ENCODE measurements around the gene EPHA1.
"Not testable (repeated sequence)": the region's sequence is repeated elsewhere in the genome, so short reads cannot be mapped to it uniquely, and the experiment has no call there.

Gene EPHA1

GRCh38 chr7:143405173-143406001 lies 3.3 kb downstream of the EPHA1 start:
- DNase-seq (ENCODE audit: low spot score): no peak

- DNase-seq (ENCODE audit: low spot score): not testable (repeated sequence)
Measured at GRCh38 chr7:143402233-143402632, 6.4 kb downstream of the EPHA1 start.

GRCh38 chr7:143401265-143401664 lies 7.4 kb downstream of the EPHA1 start:
- no peak for DNase-seq (ENCODE audit: low spot score)

DNA sequence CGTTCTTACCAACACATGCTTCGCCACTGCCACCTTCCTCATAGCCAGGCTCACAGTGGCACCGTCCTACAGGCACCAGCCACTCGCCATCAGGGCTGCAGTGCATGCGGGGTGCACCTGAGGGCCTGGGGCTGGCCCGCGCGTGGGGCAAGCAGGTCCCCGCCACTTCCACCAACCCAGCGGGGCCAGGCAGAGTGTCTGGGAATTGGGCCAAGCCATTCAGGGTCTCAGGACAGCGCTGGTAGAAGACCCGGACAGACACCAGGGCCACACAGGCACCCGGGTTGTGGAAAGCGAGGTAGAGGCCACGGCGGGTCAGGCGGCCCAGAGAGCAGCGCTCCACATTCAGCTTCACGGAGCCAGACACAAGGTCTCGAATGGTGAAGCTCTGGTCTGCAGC lies 9.0 kb downstream of the EPHA1 start:
- no peak for DNase-seq (ENCODE audit: low spot score)

DNA sequence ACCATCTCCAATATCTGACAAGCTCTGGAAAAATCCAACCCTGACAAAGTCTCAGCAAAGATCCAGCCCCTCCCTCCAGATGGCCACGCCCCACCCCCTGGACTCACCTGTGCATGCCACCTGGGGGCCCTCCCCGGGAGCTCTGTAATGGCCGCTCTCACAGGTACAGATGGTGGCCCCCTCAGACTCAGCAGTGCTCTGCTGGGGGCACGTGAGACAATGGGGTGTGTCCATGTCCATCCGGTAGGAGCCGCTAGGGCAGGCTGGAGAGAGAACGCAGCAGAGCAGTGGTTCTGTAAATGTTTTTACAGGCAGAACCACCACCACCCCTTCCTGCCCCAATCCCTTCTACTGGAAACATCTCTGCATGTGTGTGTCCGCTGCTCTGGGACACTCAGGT lies 9.5 kb downstream of the EPHA1 start:
- no peak for DNase-seq (ENCODE audit: low spot score)

DNA sequence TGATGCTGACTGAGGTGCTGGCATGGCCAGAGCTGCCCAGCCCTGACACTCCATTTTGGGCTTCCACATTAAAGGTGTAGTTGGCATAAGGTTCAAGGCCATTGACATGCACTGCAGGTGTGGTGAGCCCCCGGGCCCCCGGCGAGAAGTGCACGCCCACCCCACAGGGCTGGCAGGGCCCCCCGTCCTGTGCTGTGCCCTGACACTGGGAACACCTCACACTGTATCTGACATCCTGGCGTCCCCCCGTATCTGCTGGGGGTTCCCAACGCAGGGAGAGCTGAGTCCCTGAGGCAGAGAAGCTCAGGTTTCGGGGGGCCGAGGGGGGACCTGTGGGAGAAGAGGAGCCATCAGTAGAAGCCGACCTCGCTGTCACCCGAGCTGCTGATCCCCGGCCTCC lies 10.0 kb downstream of the EPHA1 start:
- DNase-seq (ENCODE audit: low spot score): no peak

DNA sequence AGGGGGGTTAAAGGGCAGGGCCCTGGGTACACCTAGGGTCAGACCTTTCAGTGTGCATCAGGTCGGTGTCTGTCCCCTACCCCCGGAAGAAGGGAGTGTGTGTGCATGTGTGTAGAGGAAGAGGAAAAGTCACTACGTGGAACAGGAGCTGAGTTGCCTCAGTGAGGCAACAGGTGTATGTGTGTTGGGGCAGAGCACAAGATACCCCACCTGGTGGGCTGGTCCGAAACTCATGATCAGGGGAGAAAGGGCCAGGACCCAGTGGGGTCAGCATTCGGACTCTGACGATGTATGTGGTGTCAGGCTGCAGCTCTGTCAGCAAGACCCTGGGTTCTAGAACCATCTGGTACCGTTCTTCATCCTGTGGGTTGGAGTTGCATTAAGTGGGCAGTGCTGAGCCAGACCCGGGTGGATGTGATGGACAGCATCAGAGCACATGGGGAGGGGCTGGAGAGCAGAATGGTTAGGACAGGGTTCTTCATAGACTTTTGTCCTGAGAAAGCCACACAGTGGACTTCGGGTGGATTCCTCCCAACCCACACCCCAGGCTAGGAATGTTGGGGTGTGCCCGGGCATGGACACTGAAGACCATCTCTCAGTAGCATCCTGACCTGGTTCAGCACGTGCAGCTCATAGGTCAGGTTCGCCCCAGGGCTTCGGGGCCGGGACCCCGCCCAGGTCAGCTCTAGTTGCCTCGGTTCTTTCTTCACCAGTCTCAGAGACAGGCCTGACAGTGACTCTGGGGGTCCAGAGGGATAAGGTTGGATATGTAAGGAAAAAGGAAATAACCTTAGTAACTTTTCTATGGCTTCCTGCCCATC lies 10.7 kb downstream of the EPHA1 start:
- no peak for DNase-seq (ENCODE audit: low spot score)

- no peak for DNase-seq (ENCODE audit: low spot score)
Measured at GRCh38 chr7:143396625-143397556, 11.8 kb downstream of the EPHA1 start.

GRCh38 chr7:143396182-143396581 lies 12.5 kb downstream of the EPHA1 start:
- no peak for DNase-seq (ENCODE audit: low spot score)

DNA sequence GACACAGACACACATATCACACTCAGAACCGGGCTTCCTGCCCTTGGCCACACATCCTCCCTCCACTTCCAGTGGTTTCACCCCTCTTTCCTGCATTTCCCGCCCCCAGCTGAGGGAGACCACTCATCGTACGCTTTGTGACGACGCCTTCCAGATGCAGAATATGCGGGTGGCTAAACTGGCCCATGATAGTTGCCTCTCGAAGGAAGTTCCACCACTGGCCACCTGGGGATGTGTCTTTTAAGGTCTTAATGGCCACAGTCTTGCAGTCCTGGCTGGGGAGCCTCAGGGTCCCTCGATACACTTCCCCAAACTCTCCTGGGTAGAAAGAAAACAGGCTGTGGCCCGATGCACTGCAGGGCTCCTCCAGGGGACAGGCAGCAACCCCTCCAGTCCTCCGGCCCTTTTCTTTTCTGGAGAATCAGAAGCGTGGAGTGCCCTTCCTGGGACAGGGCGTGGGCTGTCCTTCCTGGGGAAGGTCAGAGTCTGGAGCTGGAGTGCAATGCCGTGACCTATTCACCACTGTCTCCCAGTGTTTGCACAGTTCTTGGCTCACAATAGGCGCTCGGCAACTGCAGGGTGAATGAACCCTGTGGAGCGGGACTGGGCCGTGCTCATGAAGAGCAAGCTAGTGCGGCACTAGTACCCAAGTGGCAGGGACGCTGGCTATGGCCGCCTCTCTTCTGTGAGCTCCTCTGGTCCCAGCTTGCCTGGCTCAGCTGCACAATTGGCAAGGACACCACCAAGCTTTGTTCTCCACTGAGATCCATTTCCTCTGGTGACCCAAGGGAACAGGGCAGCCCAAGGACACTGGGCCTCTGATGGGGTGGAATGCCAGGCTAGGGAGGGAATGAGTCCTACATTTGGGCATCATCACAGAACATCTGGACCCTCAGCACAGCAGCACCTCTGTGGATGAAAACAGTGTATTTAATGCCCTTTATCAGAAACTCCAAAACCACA lies 13.2 kb downstream of the EPHA1 start:
- DNase-seq (ENCODE audit: low spot score): no peak

GRCh38 chr7:143394777-143395176 lies 13.9 kb downstream of the EPHA1 start:
- no peak for DNase-seq (ENCODE audit: low spot score)

- no peak for DNase-seq (ENCODE audit: low spot score)
Measured at GRCh38 chr7:143394068-143394467, 14.6 kb downstream of the EPHA1 start.

DNA sequence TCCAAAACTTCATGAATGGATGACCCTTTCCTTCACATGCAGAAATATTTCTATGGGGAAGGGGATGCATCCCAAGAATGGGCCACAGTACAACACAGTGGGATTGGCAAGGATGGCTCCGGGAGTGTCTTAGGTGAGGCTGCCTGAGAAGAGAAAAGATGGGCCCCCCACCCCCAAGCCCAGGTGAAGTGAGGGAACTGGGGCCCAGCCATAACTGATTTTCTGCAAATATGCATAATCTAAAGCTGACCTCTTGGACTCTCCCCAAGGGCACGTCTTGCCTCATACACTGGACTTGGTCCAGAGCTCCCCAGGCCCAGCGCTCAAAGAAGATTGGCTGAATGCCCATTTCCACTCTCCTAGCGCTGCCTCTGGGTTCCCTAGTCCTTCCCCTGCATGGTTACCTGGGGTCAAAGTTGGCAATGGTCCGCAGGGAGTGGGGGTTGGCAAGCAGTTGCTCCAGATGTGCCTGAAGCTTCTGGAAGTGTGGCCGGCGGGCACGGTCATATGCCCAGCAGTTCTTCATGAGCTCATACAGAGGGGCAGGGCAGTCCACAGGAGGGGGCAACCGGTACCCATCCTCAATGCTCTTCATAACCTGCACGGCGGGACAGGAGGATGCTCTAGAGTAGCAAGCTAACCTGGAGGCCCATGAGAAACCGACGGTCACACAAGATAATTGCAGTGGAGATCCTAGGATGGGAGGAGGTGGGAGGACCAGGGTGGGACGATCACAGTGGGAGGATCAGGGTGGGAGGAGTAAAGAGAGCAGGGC lies 15.2 kb downstream of the EPHA1 start:
- no peak for DNase-seq (ENCODE audit: low spot score)

- DNase-seq (ENCODE audit: low spot score): no peak
Measured at GRCh38 chr7:143392875-143393266, 15.8 kb downstream of the EPHA1 start.

GRCh38 chr7:143392427-143392826 lies 16.2 kb downstream of the EPHA1 start:
- DNase-seq (ENCODE audit: low spot score): not testable (repeated sequence)

DNA sequence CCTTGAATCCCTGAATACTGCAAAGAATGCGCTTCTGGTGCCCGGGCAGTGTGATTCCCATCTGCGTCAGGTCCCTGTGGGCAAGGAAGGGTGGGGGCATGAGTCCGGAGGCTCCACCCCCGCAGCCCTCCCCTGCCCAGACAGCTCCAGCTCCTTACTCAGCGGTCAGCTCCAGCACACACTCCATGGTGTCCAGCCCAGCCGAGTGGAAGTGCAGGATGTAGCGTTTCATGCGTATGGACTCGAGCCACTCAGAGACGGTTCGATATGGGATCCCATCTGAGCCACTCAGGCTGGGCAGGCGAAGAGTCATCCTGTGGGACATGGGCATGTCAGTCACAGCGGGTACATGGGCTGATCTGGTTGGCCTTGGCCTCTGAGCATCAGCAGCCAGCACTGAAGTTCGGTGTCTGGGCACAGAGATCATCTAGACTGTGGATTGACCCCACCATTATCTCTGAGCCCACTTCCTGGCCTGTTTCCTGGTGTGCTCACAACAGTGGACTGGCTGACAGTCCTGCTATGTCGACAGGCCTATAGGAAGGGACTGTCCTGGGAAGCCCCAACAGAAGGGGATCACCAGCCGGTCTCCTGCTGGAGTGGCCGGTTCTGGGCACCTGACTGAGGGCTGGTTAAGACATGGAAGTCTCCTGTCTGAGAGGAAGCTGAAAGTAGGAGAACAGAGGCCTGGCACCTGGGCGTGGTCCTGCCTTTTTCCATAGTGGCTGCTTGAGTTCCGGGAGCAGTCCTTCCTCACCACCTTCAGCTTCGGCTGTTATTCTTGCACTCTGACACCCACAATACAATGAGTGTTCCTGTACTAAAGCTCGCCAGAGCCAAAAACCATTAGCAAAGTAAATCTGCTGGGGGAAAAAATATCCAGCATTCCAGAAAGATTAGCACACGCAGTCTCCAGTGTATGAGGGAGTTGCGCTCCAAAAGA lies 16.9 kb downstream of the EPHA1 start:
- peak; percentile 31 for DNase-seq (ENCODE audit: low spot score)

- no peak for DNase-seq (ENCODE audit: low spot score)
Measured at GRCh38 chr7:143390773-143391317, 17.8 kb downstream of the EPHA1 start.

- no peak for DNase-seq (ENCODE audit: low spot score)
Measured at GRCh38 chr7:143390104-143390772, 18.4 kb downstream of the EPHA1 start.
